AG09309 (cell line): Measurements from ENCODE around the gene CALN1.
"Not testable (repeated sequence)": the region's sequence is repeated elsewhere in the genome, so short reads cannot be mapped to it uniquely, and the experiment has no call there.

ENCODE experiments used
- DNase-seq: peaks from one replicate; pipeline ENCODE4 v3.0.0-alpha.2; 2010; ENCODE audit warnings: low read depth
- H3K4me3 ChIP-seq: 2 replicates; pipeline ENCODE4 v1.5.1; 2011; ENCODE audit warnings: mild to moderate bottlenecking, low read depth, low read length, moderate library complexity; ENCODE audit not compliant: control insufficient read depth
- TF ChIP-seq, protein P1 (sequence below): IDR thresholded peaks from 2 replicates; pipeline ENCODE4 v1.5.1; 2011; ENCODE audit warnings: mild to moderate bottlenecking, low read depth, low read length, inconsistent platforms; ENCODE audit not compliant: insufficient read depth, control insufficient read depth; ENCODE audit errors: missing control alignments

Gene CALN1

DNA sequence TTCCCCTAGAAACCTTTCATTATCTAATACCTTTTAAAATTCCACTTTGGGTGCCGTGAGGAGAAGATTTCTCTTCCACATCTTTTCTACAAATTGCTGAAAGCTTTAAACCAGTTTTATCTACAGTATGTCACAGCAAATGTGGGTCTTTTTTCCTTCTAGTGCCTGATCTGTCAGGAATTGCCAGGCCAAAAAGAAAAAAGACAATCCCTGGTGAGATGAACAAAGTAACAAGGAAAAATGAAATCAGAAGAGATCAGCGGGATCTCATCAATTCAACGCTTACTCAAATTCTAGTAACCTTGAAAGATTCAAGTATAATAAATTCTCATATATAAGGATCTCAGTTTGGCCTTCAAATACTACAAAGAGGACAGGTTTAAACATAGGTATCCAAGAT, 449.5 kb downstream of the CALN1 start:
- TF ChIP-seq, protein P1, sequence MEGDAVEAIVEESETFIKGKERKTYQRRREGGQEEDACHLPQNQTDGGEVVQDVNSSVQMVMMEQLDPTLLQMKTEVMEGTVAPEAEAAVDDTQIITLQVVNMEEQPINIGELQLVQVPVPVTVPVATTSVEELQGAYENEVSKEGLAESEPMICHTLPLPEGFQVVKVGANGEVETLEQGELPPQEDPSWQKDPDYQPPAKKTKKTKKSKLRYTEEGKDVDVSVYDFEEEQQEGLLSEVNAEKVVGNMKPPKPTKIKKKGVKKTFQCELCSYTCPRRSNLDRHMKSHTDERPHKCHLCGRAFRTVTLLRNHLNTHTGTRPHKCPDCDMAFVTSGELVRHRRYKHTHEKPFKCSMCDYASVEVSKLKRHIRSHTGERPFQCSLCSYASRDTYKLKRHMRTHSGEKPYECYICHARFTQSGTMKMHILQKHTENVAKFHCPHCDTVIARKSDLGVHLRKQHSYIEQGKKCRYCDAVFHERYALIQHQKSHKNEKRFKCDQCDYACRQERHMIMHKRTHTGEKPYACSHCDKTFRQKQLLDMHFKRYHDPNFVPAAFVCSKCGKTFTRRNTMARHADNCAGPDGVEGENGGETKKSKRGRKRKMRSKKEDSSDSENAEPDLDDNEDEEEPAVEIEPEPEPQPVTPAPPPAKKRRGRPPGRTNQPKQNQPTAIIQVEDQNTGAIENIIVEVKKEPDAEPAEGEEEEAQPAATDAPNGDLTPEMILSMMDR = no peak
- H3K4me3 ChIP-seq = no peak overlapping the region
- no peak for DNase-seq

DNA sequence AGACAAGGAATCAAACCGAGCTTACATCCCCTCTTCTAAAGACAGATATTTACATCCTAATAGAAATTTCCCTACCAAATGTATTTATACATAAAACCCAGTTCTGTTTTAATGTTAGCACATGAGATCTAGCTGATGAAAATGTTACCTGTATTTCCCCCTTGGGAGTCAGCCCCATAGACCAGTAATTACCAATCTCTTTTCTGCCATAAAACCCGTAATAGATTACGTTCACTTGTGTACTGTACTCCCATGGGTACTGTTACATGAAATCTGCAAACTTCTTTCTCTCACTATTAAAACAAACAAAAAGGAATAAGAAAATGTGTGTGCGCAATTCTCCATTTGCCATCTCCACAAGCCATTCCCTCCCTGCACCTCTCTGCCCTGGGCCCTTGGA, 450.9 kb downstream of the CALN1 start:
- no peak for DNase-seq
- TF ChIP-seq, protein P1 = no peak
- no peak overlapping the region for H3K4me3 ChIP-seq

DNA sequence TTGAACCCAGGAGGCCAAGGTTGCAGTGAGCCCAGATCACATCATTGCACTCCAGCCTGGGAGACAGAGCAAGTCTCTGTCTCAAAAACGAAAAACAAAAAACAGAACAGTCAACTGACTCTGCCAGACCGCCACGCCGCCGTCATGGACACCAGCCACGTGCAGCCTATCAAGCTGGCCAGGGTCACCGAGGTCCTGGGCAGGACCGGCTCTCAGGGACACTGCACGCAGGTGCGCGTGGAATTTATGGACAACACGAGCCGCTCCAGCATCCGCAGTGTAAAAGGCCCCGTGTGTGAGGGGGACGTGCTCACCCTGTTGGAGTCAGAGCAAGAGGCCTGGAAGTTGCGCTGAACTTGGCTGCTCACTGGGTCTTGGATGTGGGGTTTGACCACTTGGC, 470.0 kb downstream of the CALN1 start:
- DNase-seq = no peak
- TF ChIP-seq, protein P1 = no peak
- no peak overlapping the region for H3K4me3 ChIP-seq

GRCh38 chr7:71937840-71938371, 474.2 kb downstream of the CALN1 start:
- no peak overlapping the region for H3K4me3 ChIP-seq
- TF ChIP-seq, protein P1 = no peak
- no peak for DNase-seq

GRCh38 chr7:71935674-71936073, 476.5 kb downstream of the CALN1 start:
- no peak overlapping the region for H3K4me3 ChIP-seq
- TF ChIP-seq, protein P1 = no peak
- no peak for DNase-seq

DNA sequence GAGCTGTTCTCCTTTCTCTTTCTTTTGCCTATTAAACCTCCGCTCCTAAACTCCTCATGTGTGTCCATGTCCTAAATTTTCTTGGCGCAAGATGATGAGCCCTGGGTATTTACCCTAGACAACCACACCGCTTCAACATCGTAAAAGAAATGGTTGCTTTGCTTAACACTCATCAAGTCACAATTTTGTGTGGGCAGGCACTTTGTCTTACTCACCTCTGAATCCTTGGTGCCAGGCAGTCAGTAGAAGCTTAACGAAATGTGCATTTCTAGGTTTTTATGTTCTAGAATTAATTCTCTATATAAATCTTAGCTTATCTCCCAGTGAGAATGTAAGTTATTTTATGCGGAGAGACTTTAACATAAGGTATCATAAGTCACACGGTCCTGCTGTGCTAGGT, 478.7 kb downstream of the CALN1 start:
- TF ChIP-seq, protein P1 = no peak
- no peak overlapping the region for H3K4me3 ChIP-seq
- DNase-seq = no peak

- DNase-seq = no peak
- H3K4me3 ChIP-seq = no peak overlapping the region
- TF ChIP-seq, protein P1 = no peak
Observed at GRCh38 chr7:71925663-71926062, 486.5 kb downstream of the CALN1 start.

DNA sequence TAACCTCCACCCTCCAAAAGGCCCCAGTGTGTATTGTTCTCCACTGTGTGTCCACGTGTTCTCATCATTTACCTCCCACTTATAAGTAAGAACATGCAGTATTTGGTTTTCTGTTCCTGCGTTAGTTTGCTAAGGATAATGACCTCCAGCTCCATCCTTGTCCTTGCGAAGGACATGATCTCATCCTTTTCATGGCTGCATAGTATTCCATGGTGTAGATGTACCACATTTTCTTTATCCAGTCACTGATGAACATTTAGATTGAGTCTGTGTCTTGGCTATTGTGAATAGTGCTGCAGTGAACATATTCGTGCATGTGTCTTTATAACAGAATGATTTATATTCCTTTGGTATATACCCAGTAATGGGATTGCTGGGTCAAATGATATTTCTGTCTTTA, 497.9 kb downstream of the CALN1 start:
- DNase-seq, H3K4me3 ChIP-seq: not testable (repeated sequence)
